ENCODE data around the gene PAPPA2.
A peak's percentile ranks its signal among the peaks of the same experiment; 100 is the strongest.

DNA sequence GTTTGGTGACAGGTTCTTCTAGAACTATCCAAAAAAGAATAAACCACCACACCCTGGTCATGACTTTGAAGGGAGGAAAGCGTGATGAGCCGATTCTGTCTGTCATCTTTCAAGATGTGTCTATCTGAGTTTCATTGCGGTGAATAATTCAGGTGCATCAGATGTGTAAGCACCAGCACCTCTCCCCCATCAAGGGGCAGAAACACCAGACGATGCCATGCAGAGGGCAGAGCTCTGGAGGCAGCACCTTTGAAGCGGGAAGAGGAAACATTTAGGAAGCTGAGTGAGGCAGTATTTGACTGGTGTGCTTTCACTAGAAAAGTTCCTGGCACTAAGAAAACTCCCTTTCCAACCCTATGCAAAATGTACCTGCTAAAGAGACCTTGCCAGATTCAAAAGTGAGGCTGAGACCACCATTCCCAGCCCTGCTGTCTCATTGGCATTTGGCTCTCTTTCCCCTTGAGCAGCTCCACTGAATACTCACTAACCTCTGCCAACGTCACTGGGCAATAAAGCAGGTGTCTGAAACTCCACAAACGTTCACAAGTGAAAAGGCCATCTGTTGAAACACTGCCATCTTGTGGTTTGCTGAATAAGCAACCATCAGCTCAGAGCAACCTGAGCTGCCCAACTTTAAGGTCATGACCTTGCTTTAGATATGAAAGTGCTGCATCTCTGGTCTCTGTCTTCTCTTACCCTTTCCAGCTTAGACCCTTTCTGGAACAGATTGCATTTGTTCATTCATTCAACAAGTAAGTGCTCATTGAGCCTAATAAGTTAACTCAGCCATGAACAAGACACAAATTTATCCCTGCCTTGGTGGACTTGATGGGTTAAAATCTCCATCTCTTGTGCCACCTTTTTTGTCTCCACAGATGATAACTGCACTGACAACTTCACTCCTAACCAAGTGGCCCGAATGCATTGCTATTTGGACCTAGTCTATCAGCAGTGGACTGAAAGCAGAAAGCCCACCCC, 228.6 kb downstream of the PAPPA2 start:
- TF ChIP-seq, protein P1, sequence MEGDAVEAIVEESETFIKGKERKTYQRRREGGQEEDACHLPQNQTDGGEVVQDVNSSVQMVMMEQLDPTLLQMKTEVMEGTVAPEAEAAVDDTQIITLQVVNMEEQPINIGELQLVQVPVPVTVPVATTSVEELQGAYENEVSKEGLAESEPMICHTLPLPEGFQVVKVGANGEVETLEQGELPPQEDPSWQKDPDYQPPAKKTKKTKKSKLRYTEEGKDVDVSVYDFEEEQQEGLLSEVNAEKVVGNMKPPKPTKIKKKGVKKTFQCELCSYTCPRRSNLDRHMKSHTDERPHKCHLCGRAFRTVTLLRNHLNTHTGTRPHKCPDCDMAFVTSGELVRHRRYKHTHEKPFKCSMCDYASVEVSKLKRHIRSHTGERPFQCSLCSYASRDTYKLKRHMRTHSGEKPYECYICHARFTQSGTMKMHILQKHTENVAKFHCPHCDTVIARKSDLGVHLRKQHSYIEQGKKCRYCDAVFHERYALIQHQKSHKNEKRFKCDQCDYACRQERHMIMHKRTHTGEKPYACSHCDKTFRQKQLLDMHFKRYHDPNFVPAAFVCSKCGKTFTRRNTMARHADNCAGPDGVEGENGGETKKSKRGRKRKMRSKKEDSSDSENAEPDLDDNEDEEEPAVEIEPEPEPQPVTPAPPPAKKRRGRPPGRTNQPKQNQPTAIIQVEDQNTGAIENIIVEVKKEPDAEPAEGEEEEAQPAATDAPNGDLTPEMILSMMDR (IDR thresholded peaks at IDR 0.05) = peak in 2 of 3 donors; percentile 37 to 48
- TF ChIP-seq POLR2A (IDR thresholded peaks at IDR 0.05) (no peak), POLR2AphosphoS5 (IDR thresholded peaks at IDR 0.05) (no peak)

Measured in breast epithelium (tissue), 3 donors.